NCI-H1694 (cell line): ENCODE data around the gene IQSEC1.
"Not testable (repeated sequence)": the region's sequence is repeated elsewhere in the genome, so short reads cannot be mapped to it uniquely, and the experiment has no call there.

Experiments
- DNase-seq: peaks from one replicate; lab custom pipeline; 2025; lab: John Stamatoyannopoulos, UW

IQSEC1 gene

DNA sequence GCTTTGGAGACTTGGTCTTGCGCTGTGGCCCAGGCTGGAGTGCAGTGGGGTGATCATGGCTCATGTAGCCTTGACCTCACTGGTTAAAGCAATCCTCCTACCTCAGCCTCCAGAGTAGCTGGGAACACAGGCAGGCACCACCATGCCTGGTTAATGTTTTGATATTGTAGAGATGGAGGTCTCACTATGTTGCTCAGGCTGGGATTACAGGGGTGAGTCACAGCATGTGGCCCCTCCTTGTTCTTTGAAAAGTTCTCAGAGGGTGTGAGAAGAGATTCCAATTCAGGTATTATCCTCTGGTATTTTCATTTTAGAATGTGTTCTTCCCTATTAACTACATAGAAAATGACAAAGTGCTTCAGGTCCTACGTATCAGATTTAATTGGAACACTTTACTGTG, 180.0 kb downstream of the IQSEC1 start:
- no peak for DNase-seq

- no peak for DNase-seq
These were observed 180.4 kb downstream of the IQSEC1 start for GRCh38 chr3:12892840-12893189.

GRCh38 chr3:12891985-12892839, 181.0 kb downstream of the IQSEC1 start:
- DNase-seq, result no peak

DNA sequence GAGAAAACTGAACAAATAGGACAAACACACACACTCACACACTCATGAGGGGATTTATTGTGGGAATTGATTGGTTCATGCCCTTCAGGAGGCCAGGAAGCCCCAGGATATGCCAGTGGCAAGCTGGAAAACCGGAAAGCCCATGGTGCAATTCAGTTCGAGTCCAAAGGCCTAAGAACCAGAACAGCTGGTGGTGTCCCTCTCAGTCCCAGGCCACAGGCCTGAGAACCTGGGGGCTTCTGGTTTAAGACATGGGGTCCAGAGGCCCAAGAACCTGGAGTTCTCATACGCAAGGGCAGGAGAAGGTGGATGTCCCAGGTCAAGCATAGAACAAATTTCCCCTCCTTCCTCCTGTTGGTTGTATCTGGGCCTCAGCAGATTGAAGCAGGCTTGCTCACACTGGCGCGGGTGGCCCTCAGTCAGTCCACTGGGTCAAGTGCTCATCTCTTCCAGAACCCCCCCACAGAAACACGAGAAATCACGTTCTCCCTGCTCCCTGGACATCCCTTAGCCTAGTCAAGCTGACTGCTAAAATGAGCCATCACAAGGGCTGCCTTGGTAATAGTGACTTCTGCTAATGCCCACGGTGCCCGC, 181.7 kb downstream of the IQSEC1 start:
- no peak for DNase-seq

- DNase-seq, result no peak
These were observed 182.4 kb downstream of the IQSEC1 start for GRCh38 chr3:12890610-12891390.

DNA sequence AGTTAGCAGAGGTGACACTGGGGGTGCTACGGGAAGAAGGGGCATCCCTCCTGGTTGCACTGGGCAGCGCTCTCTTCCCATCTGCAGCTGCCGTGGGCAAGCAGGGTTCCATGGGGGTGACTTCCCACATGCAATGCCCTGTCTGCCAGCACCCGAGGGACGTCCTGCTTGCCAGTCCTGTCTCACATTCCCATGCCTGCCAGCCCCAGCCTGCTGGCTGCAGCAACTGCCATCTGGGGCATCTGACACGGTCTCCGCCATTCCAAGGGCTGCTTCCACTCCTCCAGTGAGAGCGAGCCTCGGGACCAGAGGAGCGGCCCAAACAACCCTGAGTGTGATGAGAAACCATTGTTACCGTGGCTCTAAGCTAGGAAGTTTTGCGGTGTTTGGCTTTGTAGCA, 186.5 kb downstream of the IQSEC1 start:
- no peak for DNase-seq

GRCh38 chr3:12886106-12886679, 187.0 kb downstream of the IQSEC1 start:
- no peak for DNase-seq

DNA sequence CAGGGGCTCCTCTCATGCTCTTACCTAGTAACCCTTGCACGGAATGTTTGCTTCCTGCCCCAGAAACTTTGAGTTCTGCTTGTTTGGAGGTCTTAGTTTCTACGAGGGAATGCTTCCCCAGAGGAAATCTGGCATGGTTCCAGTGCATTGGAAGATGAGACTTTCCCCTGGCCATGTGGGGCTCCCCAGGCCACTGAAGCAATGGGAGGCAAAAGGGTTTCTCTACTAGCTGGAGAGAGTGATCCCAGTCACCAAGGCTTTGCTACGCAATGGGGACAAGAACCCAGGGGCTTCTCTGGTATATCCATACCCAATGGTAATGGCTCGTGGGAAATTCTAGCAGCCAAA, 187.7 kb downstream of the IQSEC1 start:
- DNase-seq, result no peak

DNA sequence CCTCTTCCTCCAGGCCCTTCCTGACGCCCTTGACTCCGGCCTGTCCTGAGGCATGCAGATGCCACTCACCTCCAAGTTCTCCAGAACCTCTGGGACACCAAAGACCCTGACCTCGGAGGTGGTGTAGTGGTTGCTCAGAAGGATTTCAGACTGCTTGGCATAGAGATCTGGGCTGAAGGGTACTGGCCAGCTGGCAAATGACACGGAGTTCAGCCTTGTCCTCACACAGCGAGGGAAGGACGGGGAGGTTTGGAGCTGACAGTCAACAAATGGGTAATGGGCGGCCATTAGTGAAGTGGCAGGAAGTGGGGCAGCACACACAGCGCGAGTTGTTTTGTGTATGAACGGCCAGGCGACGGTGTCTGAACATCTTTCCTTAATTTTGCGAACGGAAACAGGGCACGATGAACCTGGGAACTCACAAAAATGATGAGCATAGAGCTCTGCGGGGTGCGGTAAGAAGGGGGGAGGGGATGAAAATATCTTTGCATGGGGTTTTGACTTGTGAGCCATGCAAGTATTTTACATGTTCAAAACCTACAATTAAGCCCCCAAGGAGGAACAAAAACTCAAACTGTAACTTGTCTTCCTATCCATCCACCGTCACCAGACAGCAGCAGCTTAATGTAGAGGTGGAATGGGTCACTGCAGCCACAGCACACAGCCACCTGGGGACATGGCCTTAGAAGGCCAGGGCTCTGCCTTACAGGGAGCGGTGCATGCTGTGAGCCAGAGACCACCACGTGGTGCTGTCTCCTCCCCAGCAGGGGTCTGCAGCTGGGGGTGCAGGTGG, 188.2 kb downstream of the IQSEC1 start:
- no peak for DNase-seq

GRCh38 chr3:12884186-12884680, 189.0 kb downstream of the IQSEC1 start:
- no peak for DNase-seq

DNA sequence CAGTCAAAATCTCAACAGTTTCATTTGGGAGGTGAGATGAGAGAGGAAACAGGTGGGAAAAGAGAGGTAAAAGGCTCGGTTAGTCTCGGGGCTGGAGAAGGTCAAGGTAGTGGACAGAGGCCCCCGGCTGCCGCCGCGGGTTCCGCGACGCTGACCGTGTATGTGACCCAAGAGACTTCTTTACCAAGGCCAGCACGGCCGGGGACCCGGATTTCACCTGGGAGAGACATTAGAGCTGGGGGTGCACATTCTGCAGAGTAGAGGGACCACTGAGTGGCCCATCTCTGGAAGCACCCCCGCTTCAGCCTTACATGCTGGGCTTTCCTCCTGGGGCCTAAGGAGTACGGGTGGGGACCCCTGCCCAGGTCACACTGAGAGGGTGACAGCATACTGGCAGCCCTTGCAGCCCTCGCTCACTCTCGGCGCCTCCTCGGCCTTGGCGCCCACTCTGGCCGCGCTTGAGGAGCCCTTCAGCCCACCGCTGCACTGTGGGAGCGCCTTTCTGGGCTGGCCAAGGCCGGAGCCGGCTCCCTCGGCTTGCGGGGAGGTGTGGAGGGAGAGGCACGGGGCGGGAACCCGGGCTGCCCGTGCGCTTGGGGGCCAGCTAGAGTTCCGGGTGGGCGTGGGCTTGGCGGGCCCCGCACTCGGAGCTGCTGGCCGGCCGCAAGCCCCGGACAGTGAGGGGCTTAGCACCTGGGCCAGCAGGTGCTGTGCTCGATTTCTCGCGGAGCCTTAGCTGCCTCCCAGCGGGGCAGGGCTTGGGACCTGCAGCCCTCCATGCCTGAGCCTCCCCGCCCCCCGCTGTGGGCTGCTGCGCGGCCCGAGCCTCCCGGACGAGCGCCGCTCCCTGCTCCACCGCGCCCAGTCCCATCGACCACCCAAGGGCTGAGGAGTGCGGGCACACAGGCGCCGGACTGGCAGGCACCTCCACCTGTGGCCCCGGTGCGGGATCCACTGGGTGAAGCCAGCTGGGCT, 190.6 kb downstream of the IQSEC1 start:
- DNase-seq, result no peak

GRCh38 chr3:12881858-12882257, 191.4 kb downstream of the IQSEC1 start:
- not testable (repeated sequence) for DNase-seq

- DNase-seq, result no peak
These were observed 193.9 kb downstream of the IQSEC1 start for GRCh38 chr3:12879191-12879815.

DNA sequence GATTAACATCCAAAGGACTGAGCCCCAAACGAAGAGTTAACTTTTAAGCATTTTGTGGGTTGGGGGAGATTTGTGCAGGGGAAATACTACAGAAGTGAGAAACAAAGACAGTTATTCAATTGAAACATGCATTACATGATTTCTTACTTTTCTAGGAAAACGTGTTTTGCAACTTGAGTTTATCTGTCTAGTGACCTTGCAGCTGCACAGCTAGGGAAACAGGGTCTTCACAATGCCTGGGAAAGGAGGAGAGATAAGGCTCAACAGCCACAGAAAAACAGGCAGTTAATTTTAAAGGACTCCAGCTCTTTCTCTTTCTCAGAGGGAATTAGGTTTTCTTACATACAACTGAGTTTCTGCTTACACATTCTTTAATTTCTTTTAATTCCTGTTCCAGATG, 194.5 kb downstream of the IQSEC1 start:
- DNase-seq, result not testable (repeated sequence)

GRCh38 chr3:12878141-12878574, 195.1 kb downstream of the IQSEC1 start:
- no peak for DNase-seq

DNA sequence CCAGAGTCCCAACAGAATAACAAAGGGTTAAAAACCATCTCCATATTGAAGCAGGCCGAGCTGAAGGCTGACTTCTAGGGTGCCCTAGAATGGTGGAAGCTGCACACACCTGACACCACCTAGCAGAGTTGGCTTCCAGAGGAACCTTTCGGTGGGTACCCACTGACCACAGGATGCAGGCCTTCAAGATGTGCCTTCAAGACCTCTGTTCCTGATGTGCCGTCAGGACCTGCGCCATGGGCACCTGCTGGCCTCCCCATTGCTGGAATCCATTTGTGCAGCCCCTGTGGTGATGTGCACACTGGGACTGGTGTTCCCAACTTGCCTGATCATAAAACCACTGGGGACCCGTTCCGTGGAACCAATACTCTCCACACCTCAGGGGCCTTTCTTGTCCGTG, 196.2 kb downstream of the IQSEC1 start:
- no peak for DNase-seq

- DNase-seq, result no peak
These were observed 197.1 kb downstream of the IQSEC1 start for GRCh38 chr3:12875857-12876836.

GRCh38 chr3:12871404-12871983, 201.7 kb downstream of the IQSEC1 start:
- no peak for DNase-seq
